K562 (cell line): Measurements from ENCODE around the gene PCSK6. TPM values are rescaled to one million over a fixed set of nuclear protein-coding genes. Genes with fewer than 3 reads are reported as not detected.

Source experiments
- ATF3 ChIP-seq, 2 experiments: fragments of 450-650 bp in 1 of 2; sonication (generic) in 1 of 2; formaldehyde crosslinking in 1 of 2; IDR thresholded peaks in 1 of 2; conservative IDR thresholded peaks in 1 of 2; 2 replicates each; pipeline versions ENCODE4 v1.6.1 to v1.8.1; 2016 to 2023; ENCODE audit warnings: mild to moderate bottlenecking in 2 of 2, moderate library complexity in 2 of 2, inconsistent platforms in 1 of 2, missing genetic modification reagents in 1 of 2
- C11orf30 ChIP-seq: fragments of 450-650 bp; IDR thresholded peaks from 2 replicates; pipeline ENCODE4 v1.6.1; 2016; ENCODE audit warnings: low read depth, mild to moderate bottlenecking
- CBFA2T2 ChIP-seq: fragments of 450-650 bp; conservative IDR thresholded peaks from 2 replicates; pipeline ENCODE4 v1.6.1; 2017; ENCODE audit warnings: mild to moderate bottlenecking
- CBX2 ChIP-seq: fragments of 200-600 bp; sonication (generic); IDR thresholded peaks from one replicate; pipeline ENCODE4 v1.6.1; 2012; ENCODE audit warnings: mild to moderate bottlenecking, low read length, inconsistent platforms; ENCODE audit not compliant: insufficient read depth, poor library complexity, severe bottlenecking
- FOXP4 ChIP-seq: sonication (generic); formaldehyde crosslinking; IDR thresholded peaks from 2 replicates; pipeline ENCODE4 v1.8.0; 2022; ENCODE audit warnings: mild to moderate bottlenecking, missing genetic modification reagents, borderline replicate concordance
- HBP1 ChIP-seq: fragments of 450-650 bp; formaldehyde crosslinking; IDR thresholded peaks from 2 replicates; pipeline ENCODE4 v1.4.0; 2022; ENCODE audit warnings: missing genetic modification characterization
- HNRNPLL ChIP-seq: fragments of 200-400 bp; formaldehyde crosslinking; IDR thresholded peaks from 2 replicates; pipeline ENCODE4 v1.6.1; 2017; ENCODE audit warnings: low read length, low read depth, mild to moderate bottlenecking; ENCODE audit not compliant: poor library complexity, severe bottlenecking
- JUN ChIP-seq, 2 experiments: sonication (generic) in 1 of 2; formaldehyde crosslinking in 1 of 2; IDR thresholded peaks; 2 replicates each; pipeline versions ENCODE4 v1.6.1 to v1.8.0; 2012 to 2022; ENCODE audit warnings: borderline replicate concordance in 2 of 2, mild to moderate bottlenecking in 2 of 2, improper control_type of control experiment in 1 of 2, low read depth in 1 of 2, low read length in 1 of 2, missing genetic modification reagents in 1 of 2
- KLF13 ChIP-seq: fragments of 450-650 bp; IDR thresholded peaks from 2 replicates; pipeline ENCODE4 v1.6.1; 2016; ENCODE audit warnings: missing genetic modification characterization, low read depth, mild to moderate bottlenecking, missing compliant biosample characterization, moderate library complexity, borderline replicate concordance
- MAFF ChIP-seq: IDR thresholded peaks from 2 replicates; pipeline ENCODE4 v1.6.1; 2012; ENCODE audit warnings: low read length, improper control_type of control experiment
- NR2C2 ChIP-seq, 2 experiments: fragments of 200-800 bp in 1 of 2; sonication (Bioruptor generic) in 1 of 2; sonication (generic) in 1 of 2; formaldehyde crosslinking in 1 of 2; IDR thresholded peaks; 2 replicates each; pipeline versions ENCODE4 v1.6.1 to v1.8.0; 2016 to 2022; ENCODE audit warnings: mild to moderate bottlenecking in 1 of 2, missing compliant biosample characterization in 1 of 2, missing genetic modification characterization in 1 of 2, missing genetic modification reagents in 1 of 2
- SETDB1 ChIP-seq: IDR thresholded peaks from one replicate; pipeline ENCODE4 v1.6.1; 2012; ENCODE audit warnings: low read length, control low read depth, inconsistent platforms
- SOX6 ChIP-seq: fragments of 450-650 bp; IDR thresholded peaks from 2 replicates; pipeline ENCODE4 v1.6.1; 2014; ENCODE audit warnings: mild to moderate bottlenecking
- YBX1 ChIP-seq: fragments of 450-650 bp; IDR thresholded peaks from 2 replicates; pipeline ENCODE4 v1.7.1; 2016; ENCODE audit warnings: mild to moderate bottlenecking
- ZNF174 ChIP-seq: fragments of 250-450 bp; sonication (Bioruptor Pico); IDR thresholded peaks from 2 replicates; pipeline ENCODE4 v1.4.0; 2020; ENCODE audit warnings: mild to moderate bottlenecking
- ZNF431 ChIP-seq: sonication (generic); formaldehyde crosslinking; IDR thresholded peaks from 2 replicates; pipeline ENCODE4 v1.8.0; 2022; ENCODE audit warnings: mild to moderate bottlenecking, missing genetic modification reagents
- ZNF592 ChIP-seq: fragments of 450-650 bp; IDR thresholded peaks from 2 replicates; pipeline ENCODE4 v1.6.1; 2017; ENCODE audit warnings: antibody characterized with exemption, mild to moderate bottlenecking
- polyA plus RNA-seq, 8 experiments: library from polyadenylated mRNA; depleted of rRNA in 4 of 8; stranded (reverse) in 5 of 8; unstranded in 3 of 8; fragments of >200 nt; fragmentation: Nextera tagmentation in 2 of 8; fragmentation: Illumina TruSeq in 1 of 8; extraction: Ambion mirVana in 2 of 8; extraction: Trizol in 1 of 8; gene quantifications; 2 replicates each; pipeline versions ENCODE4 v1.2.1 to v1.2.3, GENCODE V29; 2011 to 2014; ENCODE audit warnings: inconsistent platforms in 1 of 8, missing spikeins in 1 of 8
- total RNA-seq, 7 experiments: library from RNA; depleted of rRNA in 6 of 7; stranded (reverse); fragments of >200 nt in 6 of 7; fragmentation: Illumina TruSeq in 2 of 7; extraction: Trizol in 2 of 7; gene quantifications; 2 replicates each; pipeline versions ENCODE4 v1.2.1 to v1.2.3, GENCODE V29; 2011 to 2021; ENCODE audit warnings: low replicate concordance in 1 of 7

The PCSK6 gene
- total and polyA plus RNA-seq, 9 of the 15 experiments (the other 6 are each of a cell fraction or from before 2014, with no cell fraction given) = 2.2 to 32.6 (median 14.5) TPM

- TF ChIP-seq KLF13 (tag) (no peak), HBP1 (no peak), SOX6 (no peak), FOXP4 (no peak), ZNF174 (CRISPR knock-in tag) (no peak), CBX2 (no peak), NR2C2 (CRISPR knock-in tag; IDR thresholded peaks at IDR 0.05) (no peak), NR2C2 (tag; IDR thresholded peaks at IDR 0.05) (0 out of 2 replicates have a peak, but pooled peaks have one; percentile 4), ZNF431 (CRISPR knock-in tag) (no peak), CBFA2T2 (0 out of 2 replicates have a peak, but pooled peaks have one; percentile 8), C11orf30 (peak; percentile 73), JUN (IDR thresholded peaks at IDR 0.05; ENCODE audit: borderline replicate concordance, low read depth, low read length) (0 out of 2 replicates have a peak, but pooled peaks have one; percentile 12), JUN (CRISPR knock-in tag; IDR thresholded peaks at IDR 0.05; ENCODE audit: borderline replicate concordance) (no peak), ZNF592 (peak; percentile 76; the same call in 1 of the 2 replicates), SETDB1 (no peak), MAFF (0 out of 2 replicates have a peak, but pooled peaks have one; percentile 11), YBX1 (no peak), ATF3 (IDR thresholded peaks at IDR 0.05) (no peak), ATF3 (CRISPR knock-in tag; conservative IDR thresholded peaks at IDR 0.05) (0 out of 2 replicates have a peak, but pooled peaks have one; percentile 36), HNRNPLL (peak; percentile 31)
Measured at GRCh38 chr15:101456057-101456739, 33.3 kb downstream of the PCSK6 start (continued).
